Activated CD4-positive, alpha-beta T cell treated with anti-CD3 and anti-CD28 coated beads for 1 hour (primary cell): ENCODE results near the gene RPS6KA1.
"Not testable (repeated sequence)": the region's sequence is repeated elsewhere in the genome, so short reads cannot be mapped to it uniquely, and the experiment has no call there.

Experiments used
- DNase-seq: peaks from one replicate; pipeline ENCODE4 v3.0.0-alpha.2; 2020

The RPS6KA1 gene

DNA sequence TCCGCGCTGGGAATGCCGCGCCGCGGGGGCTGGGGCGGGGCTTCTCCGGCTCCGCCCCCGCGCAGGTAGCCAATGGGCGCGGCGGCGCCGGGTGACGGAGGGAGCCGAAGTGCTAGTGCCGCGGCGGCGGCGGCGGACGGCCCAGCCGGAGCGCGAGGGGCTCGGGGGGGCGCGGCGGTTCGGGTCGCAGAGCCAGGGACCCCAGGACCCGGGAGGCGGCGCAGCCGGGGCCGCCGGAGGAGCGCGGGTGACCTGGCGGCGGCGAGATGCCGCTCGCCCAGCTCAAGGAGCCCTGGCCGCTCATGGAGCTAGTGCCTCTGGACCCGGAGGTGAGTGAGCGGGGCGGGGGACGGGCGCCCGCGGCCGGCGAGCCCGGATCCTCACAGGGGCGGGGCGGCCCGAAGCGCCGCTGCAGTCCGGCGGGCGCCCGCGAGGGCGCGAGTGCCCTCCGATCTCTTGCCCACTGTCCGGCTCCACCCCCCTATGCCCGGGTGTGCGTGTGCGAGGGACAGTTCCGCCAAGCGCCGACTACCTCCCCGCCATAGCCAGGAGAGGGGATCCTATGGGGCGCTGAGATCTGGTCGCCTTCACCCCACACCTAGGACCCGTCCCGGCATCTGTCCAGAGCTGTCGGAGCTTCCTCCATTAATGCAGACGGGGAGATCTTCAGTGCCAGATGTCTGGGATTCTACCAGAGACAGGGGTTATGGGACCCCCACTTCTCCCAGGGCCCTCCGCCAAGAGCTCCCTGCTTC, at the start of gene RPS6KA1:
RPS6KA1 (plus strand) TSS at position 107 of the 755 bp plus-strand sequence; CDS start at position 267, 160 bp downstream.
- DNase-seq, result peak; percentile 48

DNA sequence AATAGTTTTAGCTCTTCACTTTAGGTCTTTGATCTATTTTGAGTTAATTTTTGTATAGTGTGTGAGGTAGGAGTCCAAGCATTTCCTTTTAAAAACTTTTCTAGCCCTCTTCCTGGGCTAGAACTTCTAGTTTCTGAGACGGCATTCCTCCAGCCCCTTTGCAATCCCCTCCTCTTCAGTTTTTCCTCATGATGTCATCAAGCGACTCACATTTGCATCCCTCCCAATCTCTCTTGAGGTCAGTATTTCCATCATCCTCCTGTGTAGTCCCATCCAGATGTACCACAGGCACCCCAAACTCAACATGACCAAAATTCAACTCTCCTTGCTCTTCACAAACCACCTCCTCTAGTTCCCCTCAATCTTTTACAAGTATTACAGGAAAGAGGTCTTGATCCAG, 46.6 kb upstream of the RPS6KA1 start:
- DNase-seq, result no peak

DNA sequence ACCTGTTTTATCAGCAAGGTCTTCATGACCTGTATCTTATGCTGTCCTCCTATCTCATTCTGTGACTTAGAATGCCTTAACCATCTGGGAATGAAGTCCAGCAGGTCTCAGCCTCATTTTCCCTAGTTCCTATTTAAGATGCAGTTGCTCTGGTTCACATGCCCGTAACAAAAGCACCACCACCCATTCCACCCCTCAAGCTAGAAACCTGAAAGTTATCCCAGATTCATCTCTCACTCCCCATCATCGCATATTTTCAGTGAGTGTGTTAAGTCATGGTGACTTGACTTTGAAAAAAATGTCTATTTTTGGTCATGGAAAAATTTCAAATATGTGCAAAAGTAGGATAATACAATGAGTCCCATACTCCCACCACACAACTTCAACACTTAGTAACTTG, 45.6 kb upstream of the RPS6KA1 start:
- DNase-seq, result no peak

DNA sequence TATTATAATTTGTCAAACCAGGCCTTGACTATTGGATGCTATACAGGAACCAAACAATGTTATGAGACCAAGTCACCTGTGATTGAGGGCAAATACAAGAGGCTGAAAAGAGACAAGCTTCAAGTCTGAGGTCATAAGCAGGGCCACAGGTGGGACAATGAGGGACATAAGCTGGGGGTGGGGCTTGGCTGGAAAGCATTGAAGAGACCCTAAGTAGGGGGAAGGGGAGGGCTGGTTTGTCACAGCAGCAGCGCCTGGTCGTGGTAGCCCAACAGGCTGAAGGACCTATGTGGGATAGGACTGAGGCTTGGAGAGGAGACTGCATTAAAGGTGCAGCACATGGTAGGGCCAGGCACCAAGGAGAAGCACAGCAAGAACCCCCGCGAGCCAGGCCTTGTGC, 39.4 kb upstream of the RPS6KA1 start:
- no peak for DNase-seq

DNA sequence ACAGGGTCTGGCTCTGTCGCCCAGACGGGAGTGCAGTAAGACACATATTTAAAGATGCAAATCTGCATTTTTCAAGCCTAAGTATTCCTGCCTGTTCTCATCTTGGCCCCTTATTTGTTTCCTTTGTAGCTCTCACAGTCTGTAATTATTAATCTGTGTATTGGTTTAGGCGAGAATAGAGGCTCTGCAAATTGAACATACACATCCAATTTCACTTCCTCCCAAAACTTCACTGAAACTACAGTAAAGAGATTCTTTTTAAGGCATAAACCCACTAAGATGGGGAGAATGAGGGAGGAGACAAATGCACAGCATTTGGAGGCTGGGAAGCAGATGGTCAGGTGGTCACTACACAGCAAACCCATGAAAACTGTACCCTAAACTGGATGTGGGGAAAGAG, 36.3 kb upstream of the RPS6KA1 start:
- DNase-seq, result no peak

DNA sequence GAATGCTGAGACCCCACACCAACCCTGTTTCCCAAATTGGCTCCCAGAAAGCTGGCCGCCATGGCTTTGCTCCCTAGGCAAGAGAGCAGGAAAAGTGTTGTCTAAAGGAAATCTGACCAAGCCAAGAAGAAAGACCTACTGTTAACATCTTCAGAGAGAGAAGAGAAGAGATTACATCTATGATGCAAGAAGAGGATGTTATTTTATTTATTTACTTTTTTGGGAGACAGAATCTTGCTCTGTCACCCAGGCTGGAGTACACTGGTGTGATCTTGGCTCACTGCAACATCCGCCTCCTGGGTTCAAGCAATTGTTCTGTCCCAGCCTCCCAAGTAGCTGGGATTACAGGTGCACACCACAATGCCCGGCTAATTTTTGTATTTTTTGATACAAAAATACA, 35.6 kb upstream of the RPS6KA1 start:
- no peak for DNase-seq

DNA sequence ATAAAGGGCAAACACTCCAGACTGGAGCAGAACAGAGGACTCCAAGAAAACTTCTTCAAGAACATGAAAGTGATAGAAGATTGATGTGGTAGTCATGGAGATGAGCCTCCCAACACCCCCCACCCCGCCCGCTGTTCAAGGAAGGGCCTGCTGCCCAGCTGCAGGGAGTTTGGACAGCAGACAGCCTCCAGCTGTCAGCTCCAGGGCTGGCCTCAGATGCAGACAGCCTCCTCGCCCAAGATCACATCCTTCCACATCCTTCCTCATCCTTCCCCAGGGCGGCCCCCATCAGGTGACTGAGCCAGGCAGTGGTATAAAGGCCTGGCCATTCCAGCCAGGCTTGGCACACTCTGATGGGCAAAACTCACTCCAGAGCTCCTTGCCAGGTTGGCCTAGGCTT, 32.7 kb upstream of the RPS6KA1 start:
- no peak for DNase-seq

DNA sequence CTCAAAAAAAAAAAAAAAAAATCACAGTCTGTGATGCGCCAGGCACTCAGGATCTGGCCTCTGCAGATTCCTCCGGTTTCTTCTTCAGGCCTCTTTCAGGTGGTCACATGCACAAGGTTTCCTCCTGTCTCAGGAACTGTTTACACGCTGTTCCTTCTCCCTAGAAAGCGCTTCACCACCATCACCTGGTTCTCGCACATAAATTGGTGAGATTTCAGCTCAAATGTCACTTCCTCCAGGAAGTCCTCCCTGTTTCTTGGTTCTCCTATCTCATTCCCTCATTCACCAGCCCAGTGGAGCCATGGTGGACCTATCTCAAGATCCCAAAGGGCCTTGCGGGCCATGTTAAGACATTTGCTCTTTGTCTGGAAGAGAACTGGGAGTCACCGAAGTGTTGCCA, 30.7 kb upstream of the RPS6KA1 start:
- no peak for DNase-seq

DNA sequence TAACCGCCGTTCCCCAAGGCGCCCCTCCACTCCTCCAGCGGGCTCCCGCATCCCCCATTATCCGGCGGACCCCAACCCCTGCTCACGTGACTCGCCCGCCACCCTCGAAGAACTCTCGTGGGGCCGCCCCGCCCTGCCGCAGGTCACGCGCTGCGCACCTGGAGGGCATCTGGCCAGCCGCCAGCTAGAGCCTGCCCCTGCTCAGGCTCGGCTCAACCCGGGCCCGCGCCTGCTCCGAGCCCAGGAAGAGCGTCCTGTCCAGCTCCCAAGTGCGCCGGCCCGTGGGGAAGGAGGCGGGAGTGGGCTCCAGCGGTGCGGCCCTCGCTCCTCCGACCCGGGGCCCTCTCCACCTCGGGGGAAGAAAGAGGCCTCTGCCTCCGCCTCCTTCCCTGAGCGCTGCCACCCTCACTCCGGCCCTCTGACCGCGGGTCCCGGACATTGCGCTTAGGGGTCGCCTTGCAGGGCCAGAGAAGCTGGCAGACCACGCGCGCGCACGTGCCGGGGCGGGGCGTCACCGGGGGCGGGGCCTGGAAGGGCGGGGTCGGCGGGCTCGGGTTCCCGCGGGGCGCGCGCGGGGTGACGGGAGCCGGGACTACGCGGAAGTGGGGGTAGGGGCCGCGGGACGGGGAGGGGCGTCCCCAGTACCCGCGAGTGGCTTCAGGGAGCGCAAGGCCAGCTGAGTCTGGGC, 28.9 kb upstream of the RPS6KA1 start:
- DNase-seq, result peak; percentile 82

DNA sequence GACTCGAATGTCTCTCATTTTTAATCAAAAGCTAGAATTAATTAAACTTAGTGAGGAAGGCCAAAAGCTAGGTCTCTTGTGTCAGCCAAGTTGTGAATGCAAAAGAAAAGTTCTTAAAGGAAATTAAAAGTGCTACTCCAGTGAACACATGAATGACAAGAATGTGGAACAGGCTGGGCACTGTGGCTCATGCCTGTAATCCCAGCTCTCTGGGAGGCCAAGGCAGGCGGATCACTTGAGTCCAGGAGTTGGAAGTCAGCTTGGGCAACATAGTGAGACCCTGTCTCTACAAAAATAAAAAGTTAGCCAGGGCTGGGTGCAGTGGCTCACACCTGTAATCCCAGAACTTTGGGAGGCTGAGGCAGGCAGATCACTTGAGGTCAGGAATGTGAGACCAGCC, 18.9 kb upstream of the RPS6KA1 start:
- not testable (repeated sequence) for DNase-seq

DNA sequence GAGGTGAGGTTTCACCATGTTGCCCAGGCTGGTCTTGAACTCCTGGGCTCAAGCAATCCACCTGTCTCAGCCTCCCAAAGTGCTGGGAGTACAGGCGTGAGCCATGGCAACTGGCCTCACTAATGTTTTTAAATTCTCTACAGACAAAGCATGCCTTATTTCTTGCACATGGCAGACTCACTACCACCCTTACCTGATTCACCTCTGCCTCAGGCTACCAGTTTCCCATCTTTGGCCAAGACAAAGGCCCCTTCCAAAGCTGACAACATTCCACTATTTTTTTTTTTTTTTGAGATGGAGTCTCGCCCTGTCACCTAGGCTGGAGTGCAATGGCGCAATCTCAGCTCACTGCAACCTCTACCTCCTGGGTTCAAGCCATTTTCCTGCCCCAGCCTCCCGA, 13.7 kb upstream of the RPS6KA1 start:
- DNase-seq, result not testable (repeated sequence)

DNA sequence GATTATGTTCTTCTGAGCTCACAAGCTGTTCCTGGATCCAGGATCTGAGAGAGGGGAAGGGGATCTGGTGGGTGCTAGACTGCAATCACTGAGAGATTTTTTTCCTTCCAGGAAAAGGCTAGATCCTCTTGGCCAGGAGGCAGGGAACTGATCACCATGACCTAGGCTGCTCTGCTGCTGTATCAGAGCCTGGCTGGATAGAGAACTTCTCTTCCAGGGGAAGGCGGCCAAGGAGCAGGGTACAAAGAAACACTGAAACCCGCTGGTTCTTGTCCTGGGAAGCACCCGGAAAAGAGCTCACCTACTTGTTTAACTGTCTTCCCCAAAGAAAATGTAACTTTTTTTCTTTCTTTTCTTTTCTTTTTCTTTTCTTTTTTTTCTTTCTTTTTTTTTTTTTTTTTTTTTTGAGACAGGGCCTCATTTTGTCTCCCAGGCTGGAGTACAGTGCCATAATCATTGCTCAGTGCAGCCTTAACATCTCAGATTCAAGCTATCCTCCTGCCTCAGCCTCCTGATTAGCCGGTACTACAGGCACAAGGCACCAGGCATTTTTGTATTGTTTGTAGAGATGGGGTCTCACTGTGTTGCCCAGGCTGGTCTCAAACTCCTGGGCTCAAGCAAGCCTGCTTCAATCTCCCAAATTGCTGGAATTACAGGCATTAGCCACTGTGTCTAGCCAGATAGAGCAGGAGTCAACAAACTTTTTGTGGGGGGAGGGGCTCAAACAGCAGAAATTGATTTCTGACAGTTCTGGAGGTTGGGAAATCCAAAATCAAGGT, 12.4 kb upstream of the RPS6KA1 start:
- DNase-seq, result no peak

DNA sequence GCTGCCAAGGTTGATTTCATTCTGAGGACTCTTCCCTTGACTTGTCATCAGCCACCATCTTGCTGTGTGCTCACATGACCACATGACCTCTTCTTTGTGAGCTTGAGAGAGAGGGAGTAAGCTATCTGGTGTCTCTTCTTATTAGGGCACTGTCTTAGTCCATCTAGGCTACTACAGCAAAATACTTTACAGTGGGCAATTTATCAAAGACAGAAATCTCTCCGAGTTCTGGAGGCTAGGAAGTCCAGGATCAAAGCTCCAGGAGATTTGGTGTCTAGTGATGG, 11.9 kb upstream of the RPS6KA1 start:
- no peak for DNase-seq

DNA sequence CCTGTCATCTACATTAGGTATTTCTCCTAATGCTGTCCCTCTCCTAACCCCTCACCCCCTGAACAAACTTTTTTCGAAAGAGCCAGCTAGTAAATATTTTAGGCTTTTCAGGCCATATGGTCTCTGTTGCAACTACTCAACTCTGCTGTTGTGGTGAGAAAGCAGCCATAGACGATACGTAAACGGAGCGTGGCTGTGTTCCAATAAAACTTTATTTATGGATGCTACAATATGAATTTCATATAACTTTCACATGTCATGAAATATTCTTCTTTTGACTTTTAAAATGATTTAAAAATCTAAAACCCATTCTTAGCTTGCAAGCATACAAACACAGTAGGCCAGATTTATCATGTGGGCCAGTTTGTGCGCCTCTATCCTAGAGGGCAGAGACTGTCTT, 11.2 kb upstream of the RPS6KA1 start:
- DNase-seq, result no peak

DNA sequence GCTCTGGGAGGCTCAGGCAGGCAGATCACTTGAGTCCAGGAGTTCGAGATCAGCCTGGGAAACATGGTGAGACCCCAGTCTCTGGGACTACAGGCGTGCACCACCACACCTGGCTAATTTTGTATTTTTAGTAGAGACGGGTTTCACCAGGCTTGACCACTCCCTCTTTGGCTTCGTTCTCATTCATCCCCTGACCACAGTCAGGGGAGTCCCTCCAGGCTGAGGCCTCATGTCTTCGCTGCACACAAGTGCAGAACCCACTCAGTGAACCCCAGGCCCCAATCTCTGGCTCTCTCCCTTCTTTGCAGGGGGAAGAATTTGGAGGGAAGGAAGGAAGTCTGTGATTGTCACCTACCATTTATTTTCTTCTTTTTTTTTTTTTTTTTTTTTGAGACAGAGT, 9.2 kb upstream of the RPS6KA1 start:
- DNase-seq, result no peak

DNA sequence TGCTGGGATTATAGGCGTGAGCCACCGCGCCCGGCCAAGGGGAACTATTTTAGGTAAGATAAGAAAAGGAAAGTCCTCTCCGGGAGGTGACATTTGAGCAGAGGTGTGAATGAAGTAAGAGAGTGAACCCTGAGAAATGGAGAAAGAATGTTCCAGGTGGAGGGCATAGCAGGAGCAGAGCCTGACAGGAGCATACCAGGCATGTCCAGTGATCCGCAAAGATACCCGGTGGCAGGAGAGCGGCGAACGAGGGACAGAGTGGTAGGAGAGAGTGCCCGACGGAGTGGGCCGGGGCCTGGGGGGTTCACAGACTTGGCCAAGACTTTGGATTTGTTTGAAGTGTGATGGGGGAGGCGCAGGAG, 7.9 kb upstream of the RPS6KA1 start:
- DNase-seq, result no peak

DNA sequence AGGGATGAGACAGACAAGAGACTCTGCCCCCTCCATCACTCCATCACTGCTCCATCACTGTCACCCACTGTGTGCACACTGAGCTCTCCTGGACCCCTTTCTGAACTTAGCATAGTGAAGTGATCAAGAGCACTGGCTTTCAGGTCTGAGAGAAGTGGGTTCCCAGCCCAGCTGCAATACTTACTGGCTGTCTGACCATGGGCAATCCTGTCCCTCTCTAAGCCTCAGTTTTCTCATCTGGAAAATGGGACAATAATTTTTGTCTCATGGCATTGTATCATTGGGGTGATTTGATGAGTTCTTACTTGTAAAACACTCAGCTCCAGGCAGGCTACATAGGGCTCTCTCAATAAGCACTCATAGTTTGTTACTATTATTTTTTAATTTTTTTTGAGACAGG, 7.5 kb upstream of the RPS6KA1 start:
- no peak for DNase-seq

DNA sequence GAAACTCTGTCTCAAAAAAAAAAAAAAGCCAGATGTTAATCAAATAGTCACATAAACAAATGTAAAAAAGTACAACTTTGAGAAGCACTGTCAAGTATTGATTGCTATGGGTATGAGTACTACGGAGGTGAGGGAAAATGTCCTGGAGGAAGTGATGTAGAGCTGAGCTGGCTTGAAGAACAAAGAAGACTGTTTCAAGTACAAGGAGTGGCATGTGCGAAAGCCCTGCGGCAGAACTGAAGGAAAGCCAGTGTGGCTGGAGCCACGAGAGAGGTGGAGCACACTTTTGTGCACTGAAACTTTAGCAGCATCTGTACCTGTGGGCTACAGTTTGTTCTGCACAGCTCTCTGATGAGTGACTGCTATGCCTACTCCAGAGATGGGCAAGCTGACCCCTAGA, 5.4 kb upstream of the RPS6KA1 start:
- DNase-seq, result no peak

DNA sequence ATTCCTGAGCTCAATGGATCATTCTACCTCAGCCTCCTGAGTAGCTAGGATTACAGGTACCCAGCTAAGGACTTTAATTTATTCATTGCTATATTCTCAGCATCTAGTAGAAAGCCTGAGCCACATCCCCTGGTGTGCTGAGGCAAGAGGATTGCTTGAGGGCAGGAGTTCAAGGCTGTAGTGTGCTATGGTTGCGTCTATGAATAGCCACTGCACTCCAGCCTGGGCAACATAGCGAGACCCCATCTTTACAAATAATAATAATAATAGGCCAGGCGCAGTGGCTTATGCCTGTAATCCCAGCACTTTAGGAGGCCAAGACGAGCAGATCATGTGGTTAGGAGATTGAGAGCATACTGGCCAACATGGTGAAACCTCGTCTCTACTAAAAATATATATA, 3.3 kb upstream of the RPS6KA1 start:
- DNase-seq, result no peak

DNA sequence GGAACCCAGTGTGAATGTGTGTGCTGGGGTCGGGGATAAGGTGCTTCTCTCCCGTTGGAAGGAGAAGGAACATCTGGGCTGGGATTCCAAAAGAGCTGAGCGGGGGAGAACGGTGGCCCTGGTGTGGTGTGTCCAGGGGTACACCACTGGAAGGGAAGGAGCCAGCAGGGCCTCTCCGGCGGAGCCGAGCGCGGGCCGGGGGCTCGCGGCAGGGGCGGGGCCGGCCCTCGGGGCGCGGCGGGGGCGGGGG, 231 bp upstream of the RPS6KA1 start:
- no peak for DNase-seq

DNA sequence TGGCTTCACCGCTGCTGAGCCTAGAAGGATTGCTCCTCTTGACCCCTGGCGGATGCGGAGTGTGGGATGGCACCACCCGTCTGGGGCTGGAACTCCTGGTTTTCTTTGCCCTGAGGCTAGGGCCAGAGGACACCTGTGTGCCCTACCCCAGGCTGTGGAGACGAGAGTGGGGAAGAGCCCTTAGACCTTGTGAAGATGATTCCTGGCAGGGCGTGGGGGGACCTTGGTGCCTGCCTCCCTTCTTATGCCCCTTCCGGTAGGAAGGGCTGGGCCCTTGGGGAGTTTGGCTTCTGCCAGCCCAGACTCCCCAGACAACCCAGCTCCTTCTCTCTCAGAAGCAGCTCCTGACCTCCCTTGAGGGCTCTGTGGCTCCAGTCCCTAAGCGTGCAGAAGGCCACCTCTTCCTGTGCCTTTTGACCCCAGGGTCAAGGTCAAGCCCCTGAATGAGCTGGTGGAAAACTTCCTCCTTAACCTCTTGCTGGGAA, 891 bp downstream of the RPS6KA1 start:
- no peak for DNase-seq

DNA sequence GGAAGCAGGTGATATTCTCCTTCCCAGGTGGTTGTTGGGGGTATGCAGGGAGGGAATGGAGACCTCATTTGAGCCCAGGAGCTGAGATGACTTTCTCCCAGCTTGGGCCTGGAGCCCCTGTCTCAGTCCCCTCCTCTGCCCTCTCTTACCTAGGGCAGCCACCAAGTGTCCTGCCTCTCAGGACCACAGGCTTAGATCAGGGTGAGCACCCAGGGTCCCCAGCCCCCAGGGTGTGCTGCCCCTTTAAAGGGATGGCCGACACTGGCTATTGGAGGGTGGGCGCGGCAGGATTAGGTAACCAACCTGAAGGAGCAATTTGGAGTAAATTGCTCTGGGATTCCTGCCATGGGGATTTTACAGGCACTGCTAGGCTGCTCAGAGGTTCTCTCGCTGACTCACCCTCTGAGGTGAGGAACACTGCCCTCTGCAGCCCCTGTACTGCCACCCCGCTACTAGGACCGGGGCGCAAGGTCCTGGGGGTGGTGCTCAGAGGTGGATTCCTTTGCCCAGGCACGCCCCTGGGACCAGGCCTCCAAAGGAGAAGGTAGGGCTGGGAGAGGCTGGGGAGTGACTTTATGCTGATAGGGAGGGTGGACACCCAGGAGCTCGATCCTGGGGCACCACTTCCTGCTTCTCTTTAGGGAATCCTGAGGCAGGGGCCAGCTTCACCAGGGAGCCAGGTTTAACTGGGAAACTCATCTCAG, 1.5 kb downstream of the RPS6KA1 start:
- DNase-seq, result no peak

DNA sequence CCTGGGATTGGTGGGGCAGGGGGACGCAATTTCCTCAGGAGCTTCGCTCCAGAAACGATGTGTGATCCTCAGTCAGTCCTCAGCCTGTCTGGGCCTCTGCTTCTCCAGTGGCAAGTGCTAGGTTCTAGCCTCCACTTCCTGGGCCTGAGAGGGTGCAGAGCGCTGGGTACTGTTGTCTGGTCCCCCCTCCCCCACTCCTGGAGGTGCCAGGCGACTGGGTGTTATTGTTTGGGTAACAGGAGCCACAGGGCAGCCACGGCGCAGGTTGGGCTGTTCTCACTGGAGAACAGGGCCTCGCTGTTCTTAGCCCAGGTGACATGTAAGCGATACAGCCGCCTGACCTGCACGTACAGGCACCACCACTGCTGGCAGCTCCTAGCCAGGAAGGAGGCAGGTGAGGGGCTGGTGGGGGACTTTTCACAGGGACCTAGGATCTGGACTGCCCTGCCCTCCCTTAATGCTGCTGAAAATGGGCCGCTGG, 2.1 kb downstream of the RPS6KA1 start:
- no peak for DNase-seq
